ENCODE measurements around the gene CELF1.

DNA sequence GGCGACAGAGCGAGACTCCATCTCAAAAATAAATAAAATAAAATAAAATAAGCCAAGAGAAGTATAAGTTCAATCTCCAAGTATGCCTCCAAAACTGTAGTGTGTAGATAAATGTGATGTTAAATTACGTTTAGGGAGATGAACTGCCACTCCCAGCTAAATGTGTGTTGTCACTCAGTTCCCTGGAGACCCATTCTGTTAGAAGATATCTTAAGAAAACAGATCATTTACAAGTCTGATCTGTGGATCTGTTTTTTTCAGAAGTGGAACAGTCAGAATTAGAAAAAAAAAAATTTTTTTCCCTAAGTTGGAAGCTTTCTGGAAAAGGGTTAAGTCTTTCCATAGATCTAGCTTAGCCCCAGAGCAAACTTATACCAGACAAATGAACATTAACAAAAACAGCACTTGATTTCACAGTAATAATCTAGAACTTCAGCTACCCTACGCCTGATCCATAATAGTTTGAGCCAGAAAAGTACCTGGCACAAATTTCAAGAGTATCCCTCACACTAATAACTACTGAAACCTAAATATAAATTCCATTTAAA is 18.2 kb downstream of the CELF1 start:
- TF ChIP-seq, protein P1, sequence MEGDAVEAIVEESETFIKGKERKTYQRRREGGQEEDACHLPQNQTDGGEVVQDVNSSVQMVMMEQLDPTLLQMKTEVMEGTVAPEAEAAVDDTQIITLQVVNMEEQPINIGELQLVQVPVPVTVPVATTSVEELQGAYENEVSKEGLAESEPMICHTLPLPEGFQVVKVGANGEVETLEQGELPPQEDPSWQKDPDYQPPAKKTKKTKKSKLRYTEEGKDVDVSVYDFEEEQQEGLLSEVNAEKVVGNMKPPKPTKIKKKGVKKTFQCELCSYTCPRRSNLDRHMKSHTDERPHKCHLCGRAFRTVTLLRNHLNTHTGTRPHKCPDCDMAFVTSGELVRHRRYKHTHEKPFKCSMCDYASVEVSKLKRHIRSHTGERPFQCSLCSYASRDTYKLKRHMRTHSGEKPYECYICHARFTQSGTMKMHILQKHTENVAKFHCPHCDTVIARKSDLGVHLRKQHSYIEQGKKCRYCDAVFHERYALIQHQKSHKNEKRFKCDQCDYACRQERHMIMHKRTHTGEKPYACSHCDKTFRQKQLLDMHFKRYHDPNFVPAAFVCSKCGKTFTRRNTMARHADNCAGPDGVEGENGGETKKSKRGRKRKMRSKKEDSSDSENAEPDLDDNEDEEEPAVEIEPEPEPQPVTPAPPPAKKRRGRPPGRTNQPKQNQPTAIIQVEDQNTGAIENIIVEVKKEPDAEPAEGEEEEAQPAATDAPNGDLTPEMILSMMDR (conservative IDR thresholded peaks at IDR 0.05 in 1 of 2, IDR thresholded peaks at IDR 0.05 in 1 of 2; ENCODE audit: extremely low read depth in 1 of 2, insufficient read depth in 1 of 2, low read depth in 1 of 2, low read length in 2 of 2) = no peak
- no peak for TF ChIP-seq EZH2 (IDR thresholded peaks at IDR 0.05; ENCODE audit: borderline replicate concordance, low read length)

Data from mammary epithelial cell (primary cell).